LNCAP (cell line): ENCODE measurements around the gene PTPRG.

Source experiments
- CTCF ChIP-seq: fragments of 450-650 bp; IDR thresholded peaks from 2 replicates; pipeline ENCODE4 v1.5.1; 2017; ENCODE audit warnings: mild to moderate bottlenecking

Gene PTPRG

DNA sequence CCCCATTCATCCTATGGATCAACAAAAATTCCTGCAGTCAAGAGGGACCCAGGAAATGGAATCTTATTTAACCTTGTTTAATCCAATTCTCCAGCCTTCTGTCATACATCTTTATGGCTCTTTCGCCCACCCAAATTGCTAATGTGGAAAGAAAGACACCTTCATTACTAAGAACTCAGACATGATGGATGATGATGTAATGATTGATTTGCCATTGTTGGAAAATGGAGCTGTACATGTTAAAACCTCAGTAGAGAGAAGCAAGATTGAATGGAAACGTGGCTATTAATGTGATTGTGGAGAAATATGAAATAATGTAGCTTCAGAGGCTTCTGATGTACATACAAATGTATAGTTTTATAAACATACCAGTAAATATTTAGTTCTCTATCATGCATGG, 15.7 kb upstream of the PTPRG start:
- no peak for TF ChIP-seq CTCF

DNA sequence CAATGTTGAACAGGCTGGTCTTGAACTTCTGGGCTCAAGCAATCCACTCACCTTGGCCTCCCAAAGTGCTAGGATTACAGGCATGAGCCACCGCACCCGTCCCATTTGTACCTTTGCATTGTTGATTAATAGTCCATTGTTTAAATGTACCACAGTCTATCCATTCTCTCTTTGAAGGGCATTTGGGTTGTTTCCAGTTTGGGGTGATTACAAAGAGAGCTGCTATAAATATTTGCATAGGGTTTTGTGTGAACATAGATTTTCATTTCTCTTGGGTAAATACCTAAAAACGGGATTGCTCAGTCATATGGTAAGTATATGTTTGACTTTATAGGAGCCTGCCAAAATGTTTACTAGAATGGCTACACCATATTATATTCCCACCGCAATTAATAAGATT, 13.7 kb upstream of the PTPRG start:
- TF ChIP-seq CTCF, result no peak

DNA sequence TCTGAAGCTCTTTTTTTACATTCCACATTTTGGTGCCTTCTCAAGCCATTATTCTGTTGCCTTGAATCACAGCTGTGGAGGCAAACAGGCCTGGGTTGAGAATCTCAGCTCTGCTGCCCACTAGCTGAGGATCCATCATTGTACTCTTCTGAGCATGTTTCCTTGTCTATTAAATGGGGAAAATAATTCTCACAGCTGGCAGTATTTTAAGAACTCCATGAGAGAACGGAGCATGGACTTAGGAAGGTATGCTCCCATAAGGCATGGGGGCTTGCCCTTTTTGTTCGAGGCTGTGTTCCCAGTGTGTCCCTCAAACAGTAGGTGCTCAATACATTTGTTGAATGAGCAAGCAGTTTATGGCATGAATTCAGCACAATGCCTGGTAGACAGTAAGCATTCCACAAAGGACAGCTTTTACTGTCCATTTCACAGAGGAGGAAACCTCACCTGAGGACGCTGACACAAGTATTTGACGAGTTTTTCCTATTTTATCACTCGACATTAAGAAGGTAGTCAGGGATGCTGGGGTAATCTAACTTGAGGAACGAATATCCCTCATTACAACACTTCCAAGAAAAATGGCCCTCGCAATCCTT, 2.1 kb upstream of the PTPRG start:
- no peak for TF ChIP-seq CTCF

GRCh38 chr3:61560517-61561373, 626 bp upstream of the PTPRG start:
- TF ChIP-seq CTCF, result no peak

- no peak for TF ChIP-seq CTCF
Measured at GRCh38 chr3:61562042-61562720, 810 bp downstream of the PTPRG start.

GRCh38 chr3:61562721-61563312, 1.4 kb downstream of the PTPRG start:
- no peak for TF ChIP-seq CTCF
